Fibroblast of lung (primary cell): ENCODE data around the gene LRP8. TPM values are rescaled to one million over a fixed set of nuclear protein-coding genes. Genes with fewer than 3 reads are reported as not detected.

Source experiments
- DNase-seq, 2 donors: peaks; one replicate each; pipeline versions ENCODE4 v3.0.0 to v3.0.0-alpha.2; 2010; ENCODE audit warnings: low read depth in 2 of 2
- H2AFZ ChIP-seq: 2 replicates; pipeline ENCODE4 v1.5.1; 2012; ENCODE audit warnings: low read length, control low read depth, inconsistent platforms
- H3K27ac ChIP-seq: 2 replicates; pipeline ENCODE4 v1.5.1; 2011; ENCODE audit warnings: low read length, control low read depth; ENCODE audit not compliant: insufficient read depth
- H3K27me3 ChIP-seq: 2 replicates; pipeline ENCODE4 v1.5.1; 2011; ENCODE audit warnings: mild to moderate bottlenecking, low read length; ENCODE audit not compliant: control insufficient read depth, insufficient read depth
- H3K36me3 ChIP-seq: 2 replicates; pipeline ENCODE4 v1.5.1; 2011; ENCODE audit warnings: low read length; ENCODE audit not compliant: control insufficient read depth, insufficient read depth
- H3K4me1 ChIP-seq: 2 replicates; pipeline ENCODE4 v1.5.1; 2011; ENCODE audit warnings: low read length; ENCODE audit not compliant: control insufficient read depth, insufficient read depth; ENCODE audit errors: extremely low read depth
- H3K4me2 ChIP-seq: 2 replicates; pipeline ENCODE4 v1.5.1; 2011; ENCODE audit warnings: low read length, control low read depth; ENCODE audit not compliant: insufficient read depth; ENCODE audit errors: extremely low read depth
- H3K4me3 ChIP-seq, 4 experiments: fragments of 200-600 bp in 1 of 4; sonication (generic) in 1 of 4; replicated peaks in 1 of 4; 2 replicates each; pipeline ENCODE4 v1.5.1; 2011 to 2016; ENCODE audit warnings: low read length in 4 of 4, low read depth in 3 of 4, mild to moderate bottlenecking in 3 of 4, control low read depth in 2 of 4, inconsistent platforms in 1 of 4, mixed read lengths in 1 of 4; ENCODE audit not compliant: insufficient read depth in 1 of 4; ENCODE audit errors: control extremely low read depth in 1 of 4
- H3K79me2 ChIP-seq: 2 replicates; pipeline ENCODE4 v1.5.1; 2012; ENCODE audit warnings: mild to moderate bottlenecking, low read length, inconsistent platforms; ENCODE audit not compliant: control insufficient read depth, insufficient read depth
- H3K9ac ChIP-seq: 2 replicates; pipeline ENCODE4 v1.5.1; 2011; ENCODE audit warnings: mild to moderate bottlenecking, low read length, control low read depth; ENCODE audit not compliant: insufficient read depth
- H3K9me3 ChIP-seq: 2 replicates; pipeline ENCODE4 v1.5.1; 2012; ENCODE audit warnings: low read depth, low read length; ENCODE audit not compliant: control insufficient read depth, insufficient read depth
- H4K20me1 ChIP-seq: 2 replicates; pipeline ENCODE4 v1.5.1; 2011; ENCODE audit warnings: low read length; ENCODE audit not compliant: control insufficient read depth, insufficient read depth; ENCODE audit errors: extremely low read depth
- EZH2 ChIP-seq: IDR thresholded peaks from 2 replicates; pipeline ENCODE4 v1.5.1; 2012; ENCODE audit warnings: low read length, control low read depth, mild to moderate bottlenecking; ENCODE audit errors: missing control alignments
- polyA plus RNA-seq, 2 donors: library from polyadenylated mRNA; depleted of rRNA in 1 of 2; stranded (reverse) in 1 of 2; unstranded in 1 of 2; fragments of >200 nt; gene quantifications; 2 replicates each; pipeline ENCODE4 v1.2.1, GENCODE V29; 2011 to 2012; ENCODE audit warnings: missing spikeins in 1 of 2
- total RNA-seq: library from RNA; depleted of rRNA; stranded (reverse); fragments of >200 nt; gene quantifications from 2 replicates; pipeline ENCODE4 v1.2.1, GENCODE V29; 2014
- TF ChIP-seq, protein P1 (sequence below), 2 donors: IDR thresholded peaks in 1 of 2; conservative IDR thresholded peaks in 1 of 2; 1 replicate in 1 of 2; 2 replicates in 1 of 2; pipeline ENCODE4 v1.5.1; 2011 to 2012; ENCODE audit warnings: low read length in 2 of 2, control low read depth in 1 of 2, inconsistent platforms in 1 of 2, low read depth in 1 of 2, mild to moderate bottlenecking in 1 of 2

The LRP8 gene
- total and polyA plus RNA-seq, 2 donors (not counting 1 experiment from before 2014, with no cell fraction given): 8.4 to 10.3 TPM

GRCh38 chr1:53324728-53325297 lies 3.1 kb downstream of the LRP8 start:
- Histone ChIP-seq H3K27me3 (no peaks in the 10 kb centered on the region), H2AFZ (no peak overlapping the region), H3K9me3 (no peaks in the 10 kb centered on the region), H3K27ac (no peak overlapping the region), H4K20me1 (no peaks in the 10 kb centered on the region), H3K9ac (no peak overlapping the region), H3K4me2 (no peak overlapping the region), H3K4me3 (no peak overlapping the region), H3K36me3 (peaks cover 10% of the 10 kb centered on the region), H3K79me2 (no peaks in the 10 kb centered on the region), H3K4me1 (peaks cover 4% of the 10 kb centered on the region)
- TF ChIP-seq, protein P1, sequence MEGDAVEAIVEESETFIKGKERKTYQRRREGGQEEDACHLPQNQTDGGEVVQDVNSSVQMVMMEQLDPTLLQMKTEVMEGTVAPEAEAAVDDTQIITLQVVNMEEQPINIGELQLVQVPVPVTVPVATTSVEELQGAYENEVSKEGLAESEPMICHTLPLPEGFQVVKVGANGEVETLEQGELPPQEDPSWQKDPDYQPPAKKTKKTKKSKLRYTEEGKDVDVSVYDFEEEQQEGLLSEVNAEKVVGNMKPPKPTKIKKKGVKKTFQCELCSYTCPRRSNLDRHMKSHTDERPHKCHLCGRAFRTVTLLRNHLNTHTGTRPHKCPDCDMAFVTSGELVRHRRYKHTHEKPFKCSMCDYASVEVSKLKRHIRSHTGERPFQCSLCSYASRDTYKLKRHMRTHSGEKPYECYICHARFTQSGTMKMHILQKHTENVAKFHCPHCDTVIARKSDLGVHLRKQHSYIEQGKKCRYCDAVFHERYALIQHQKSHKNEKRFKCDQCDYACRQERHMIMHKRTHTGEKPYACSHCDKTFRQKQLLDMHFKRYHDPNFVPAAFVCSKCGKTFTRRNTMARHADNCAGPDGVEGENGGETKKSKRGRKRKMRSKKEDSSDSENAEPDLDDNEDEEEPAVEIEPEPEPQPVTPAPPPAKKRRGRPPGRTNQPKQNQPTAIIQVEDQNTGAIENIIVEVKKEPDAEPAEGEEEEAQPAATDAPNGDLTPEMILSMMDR (conservative IDR thresholded peaks at IDR 0.05 in 1 of 2, IDR thresholded peaks at IDR 0.05 in 1 of 2; ENCODE audit: low read depth in 1 of 2, low read length in 2 of 2): no peak
- no peak for TF ChIP-seq EZH2
- DNase-seq: peak; percentile 36 to 37

DNA sequence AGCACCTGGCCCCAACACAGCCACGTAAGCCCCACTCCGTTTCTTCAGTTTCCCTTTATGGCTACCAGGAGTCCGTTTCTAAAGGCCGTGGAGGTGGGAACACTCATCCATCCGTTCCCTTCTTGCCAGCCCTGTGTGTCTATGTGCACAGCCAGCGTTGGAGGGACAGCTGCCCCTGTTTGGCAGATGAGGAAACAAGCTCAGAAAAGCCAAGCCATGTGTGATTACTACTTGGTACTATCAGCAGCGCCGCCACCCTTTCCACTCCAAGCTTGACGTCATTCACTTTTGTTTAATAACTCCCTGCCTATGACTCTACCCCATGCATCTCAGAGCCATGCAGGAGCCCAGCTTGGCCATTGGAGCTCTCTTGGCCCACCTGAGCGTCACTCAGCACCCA lies 3.5 kb downstream of the LRP8 start:
- no peak overlapping the region for H3K9ac ChIP-seq
- no peak overlapping the region for H3K4me3 ChIP-seq
- H3K36me3 ChIP-seq: peaks cover 10% of the 10 kb centered on the region
- H3K4me2 ChIP-seq: no peak overlapping the region
- no peaks in the 10 kb centered on the region for H3K9me3 ChIP-seq
- no peak overlapping the region for H3K27ac ChIP-seq
- no peaks in the 10 kb centered on the region for H4K20me1 ChIP-seq
- H3K79me2 ChIP-seq: no peaks in the 10 kb centered on the region
- DNase-seq: no peak
- H2AFZ ChIP-seq: no peak overlapping the region
- H3K4me1 ChIP-seq: peaks cover 4% of the 10 kb centered on the region
- no peak for TF ChIP-seq EZH2
- TF ChIP-seq, protein P1 (conservative IDR thresholded peaks at IDR 0.05 in 1 of 2, IDR thresholded peaks at IDR 0.05 in 1 of 2; ENCODE audit: low read depth in 1 of 2, low read length in 2 of 2): no peak
- no peaks in the 10 kb centered on the region for H3K27me3 ChIP-seq

DNA sequence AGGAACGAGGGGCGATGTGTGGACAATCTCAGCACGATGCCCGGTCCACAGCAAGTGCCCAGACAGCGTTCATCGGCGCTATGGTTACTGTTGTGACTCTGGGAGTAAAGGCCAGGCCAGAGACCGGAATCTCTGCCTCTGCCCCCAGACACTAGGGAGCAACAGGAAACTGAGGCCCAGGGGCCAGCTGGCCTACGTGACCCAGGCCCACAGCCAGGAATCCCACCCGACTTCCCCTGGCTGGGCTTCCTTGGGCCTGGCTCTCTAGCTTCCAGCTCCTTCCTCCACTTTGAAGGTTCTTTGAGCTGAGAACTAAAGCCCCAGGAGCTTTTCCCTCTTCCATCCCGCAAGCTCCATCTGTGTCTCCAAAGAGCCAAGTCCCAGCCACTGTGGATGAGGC lies 4.6 kb downstream of the LRP8 start:
- Histone ChIP-seq H3K27me3 (no peaks in the 10 kb centered on the region), H3K36me3 (peaks cover 10% of the 10 kb centered on the region), H3K4me3 (no peak overlapping the region), H3K9me3 (no peaks in the 10 kb centered on the region), H3K27ac (no peak overlapping the region), H3K79me2 (no peaks in the 10 kb centered on the region), H3K4me1 (peaks cover 4% of the 10 kb centered on the region), H3K9ac (no peak overlapping the region), H4K20me1 (no peaks in the 10 kb centered on the region), H3K4me2 (no peak overlapping the region), H2AFZ (no peak overlapping the region)
- TF ChIP-seq EZH2: no peak
- DNase-seq: no peak
